HG03469 (cell line): Measurements from ENCODE around the gene GSTCD.
"Not testable (repeated sequence)": the region's sequence is repeated elsewhere in the genome, so short reads cannot be mapped to it uniquely, and the experiment has no call there.

Experiments used
- ATAC-seq: cut with Tn5 transposase; IDR thresholded peaks from one replicate; pipeline ENCODE4 v1.9.1; 2021; ENCODE audit warnings: mild to moderate bottlenecking, moderate library complexity, moderate number of reproducible peaks; ENCODE audit not compliant: unreplicated experiment

Gene GSTCD

GRCh38 chr4:105797225-105797624 is 88.6 kb downstream of the GSTCD start:
- no peak for ATAC-seq

DNA sequence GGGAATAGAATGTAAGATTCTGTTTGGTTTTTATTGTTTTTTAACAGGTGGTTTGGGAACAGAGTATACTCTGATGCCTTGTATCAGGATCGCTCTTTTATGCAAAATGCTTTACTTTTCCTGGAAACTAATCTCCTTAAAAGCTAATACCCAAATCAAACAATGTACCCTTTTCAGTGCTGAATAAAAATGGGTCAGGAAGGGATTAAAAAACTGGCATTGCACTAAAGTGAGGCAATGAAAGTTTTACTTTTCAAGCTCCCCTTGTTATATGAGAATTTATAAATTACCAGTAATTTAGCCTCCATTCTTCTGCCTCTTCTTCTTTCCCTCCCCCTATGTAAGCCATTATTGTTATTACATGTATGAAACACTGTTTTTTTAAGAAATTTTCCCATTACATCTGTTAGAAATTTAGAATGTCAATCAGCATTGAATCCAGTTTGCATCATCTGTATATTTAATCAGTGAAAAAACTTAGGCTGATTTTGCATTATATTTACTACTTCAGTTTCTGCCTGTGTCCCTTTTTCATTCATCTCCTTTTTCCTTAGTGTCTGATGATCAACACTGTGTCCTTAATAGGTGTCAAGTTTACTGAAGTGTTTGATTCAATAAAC is 97.0 kb downstream of the GSTCD start:
- no peak for ATAC-seq

GRCh38 chr4:105807496-105807895 is 98.9 kb downstream of the GSTCD start:
- ATAC-seq: no peak

- no peak for ATAC-seq
Measured at GRCh38 chr4:105808030-105808749, 99.6 kb downstream of the GSTCD start.

DNA sequence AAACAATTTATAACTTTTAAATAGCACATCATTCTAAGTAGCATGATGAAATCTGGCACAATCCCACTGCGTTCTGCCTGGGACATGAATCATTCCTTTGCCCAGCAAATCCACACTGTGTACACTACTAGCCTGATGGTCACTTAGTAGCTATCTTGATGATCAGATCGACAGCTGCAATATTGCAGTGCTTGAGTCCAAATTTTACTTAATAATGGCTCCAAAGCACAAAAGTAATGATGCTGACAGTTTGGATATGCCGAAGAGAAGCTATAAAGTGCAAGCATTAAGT is 100.1 kb downstream of the GSTCD start:
- no peak for ATAC-seq

DNA sequence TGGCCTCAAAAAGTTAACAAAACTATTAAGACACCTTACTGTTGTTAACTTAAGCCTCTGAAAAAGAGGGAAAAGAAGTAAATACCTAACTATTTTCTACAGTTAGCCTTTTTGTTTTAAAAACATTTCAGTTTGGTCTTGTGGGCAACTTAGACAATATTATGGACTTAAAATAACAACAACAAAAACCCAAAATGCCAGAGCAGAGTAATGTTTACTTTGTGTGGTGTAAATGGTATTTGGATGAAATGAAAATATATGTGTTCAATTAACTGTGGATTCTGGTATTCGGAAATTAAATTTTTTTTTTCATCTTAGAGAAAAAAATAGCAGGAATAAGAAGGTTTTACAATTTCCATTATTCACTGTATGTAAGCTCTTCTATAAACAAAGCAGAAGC is 107.1 kb downstream of the GSTCD start:
- no peak for ATAC-seq

DNA sequence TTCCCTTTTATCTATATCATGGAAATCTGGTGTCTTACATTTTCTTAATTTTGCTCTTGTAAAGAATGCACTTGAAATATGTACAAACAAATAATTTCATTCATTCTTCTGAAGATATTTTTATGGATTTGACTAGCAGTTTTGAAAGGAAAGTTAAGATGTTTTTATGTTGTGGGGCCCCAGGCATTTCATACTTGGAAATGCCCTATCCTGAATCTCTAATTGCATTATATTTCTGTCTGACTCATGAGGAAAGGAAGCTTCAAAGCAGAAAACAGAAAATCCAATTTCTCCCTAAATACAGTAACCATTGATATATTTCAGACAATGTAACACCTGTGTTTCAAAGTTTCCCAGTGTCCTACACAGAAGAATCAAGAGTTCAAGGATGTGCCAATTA is 113.5 kb downstream of the GSTCD start:
- ATAC-seq: no peak

- no peak for ATAC-seq
Measured at GRCh38 chr4:105828074-105828473, 119.5 kb downstream of the GSTCD start.

GRCh38 chr4:105831189-105831588 is 122.6 kb downstream of the GSTCD start:
- ATAC-seq: no peak

- ATAC-seq: no peak
Measured at GRCh38 chr4:105835177-105835576, 126.6 kb downstream of the GSTCD start.

DNA sequence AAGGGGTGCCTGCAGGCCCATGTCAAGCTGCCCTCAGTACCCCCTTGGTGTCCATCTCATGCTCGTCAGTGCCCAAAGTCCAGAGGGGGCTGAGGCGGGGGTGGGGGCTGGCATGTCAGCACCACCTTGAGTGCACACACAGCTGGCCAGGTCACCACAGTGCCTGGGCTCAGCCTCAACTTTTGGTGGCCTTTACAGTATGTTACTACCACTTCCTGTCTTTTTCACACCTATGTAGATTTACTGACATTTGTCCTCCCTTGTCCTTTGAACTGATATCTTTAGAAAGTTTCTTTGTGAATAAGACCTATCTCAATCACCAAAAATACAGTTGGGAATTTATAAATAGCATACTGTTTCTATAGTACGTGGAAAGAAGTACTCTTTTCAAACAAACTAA is 128.0 kb downstream of the GSTCD start:
- ATAC-seq: no peak

- ATAC-seq: no peak
Measured at GRCh38 chr4:105837037-105837436, 128.5 kb downstream of the GSTCD start.

- ATAC-seq: no peak
Measured at GRCh38 chr4:105838082-105838481, 129.5 kb downstream of the GSTCD start.

DNA sequence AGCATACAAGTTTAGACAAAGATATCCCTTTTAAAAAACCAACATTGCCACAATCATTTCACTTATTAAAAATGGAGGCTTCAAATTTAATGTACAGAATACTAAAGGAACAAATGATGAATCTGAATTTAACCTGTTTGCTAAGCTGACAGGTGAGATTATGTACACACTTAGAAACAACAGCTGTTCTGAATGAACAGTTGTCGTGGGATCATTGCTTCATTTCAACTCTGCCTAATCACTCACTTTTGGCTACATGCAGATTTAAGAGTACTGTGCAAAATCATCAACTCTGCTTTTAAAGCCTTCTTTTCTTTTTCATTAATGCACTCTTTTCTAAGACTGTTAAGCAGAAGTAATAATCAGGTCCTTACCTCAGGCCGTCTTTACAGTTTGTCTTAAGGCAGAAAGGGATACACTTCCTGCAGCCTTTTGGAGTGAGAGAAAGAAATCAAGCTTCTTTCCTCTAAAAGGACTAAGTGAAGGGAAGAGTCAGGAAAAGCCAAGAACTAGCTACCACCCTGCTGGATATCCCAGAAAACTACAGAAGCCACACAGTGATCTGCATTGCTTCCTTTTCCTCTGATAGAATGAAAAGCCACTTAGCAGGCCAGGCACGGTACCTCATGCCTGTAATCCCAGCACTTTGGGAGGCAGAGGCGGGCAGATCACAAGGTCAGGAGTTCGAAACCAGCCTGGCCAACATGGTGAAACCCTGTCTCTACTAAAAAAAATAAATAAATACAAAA is 132.0 kb downstream of the GSTCD start:
- no peak for ATAC-seq

DNA sequence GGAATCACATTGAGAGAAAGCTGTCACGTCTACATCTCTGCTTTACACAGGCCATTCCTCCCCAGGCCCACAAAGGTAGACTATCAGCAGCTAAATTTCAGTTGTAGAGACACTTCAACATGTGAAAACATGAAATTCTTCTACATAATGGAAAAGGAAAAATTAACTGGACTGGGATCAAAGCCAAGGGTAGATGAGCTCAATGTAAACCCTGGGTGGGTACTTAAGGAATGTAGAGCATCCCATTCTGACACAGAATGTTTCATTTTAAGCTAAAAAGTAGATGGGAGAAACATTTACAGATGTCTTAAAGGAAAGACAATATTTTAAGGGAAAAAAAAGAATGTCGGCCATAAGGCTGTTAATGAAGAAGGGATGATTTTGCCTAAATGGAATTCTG is 135.4 kb downstream of the GSTCD start:
- ATAC-seq: no peak

GRCh38 chr4:105845559-105845958 is 137.0 kb downstream of the GSTCD start:
- no peak for ATAC-seq

- not testable (repeated sequence) for ATAC-seq
Measured at GRCh38 chr4:105848359-105848758, 139.8 kb downstream of the GSTCD start.

DNA sequence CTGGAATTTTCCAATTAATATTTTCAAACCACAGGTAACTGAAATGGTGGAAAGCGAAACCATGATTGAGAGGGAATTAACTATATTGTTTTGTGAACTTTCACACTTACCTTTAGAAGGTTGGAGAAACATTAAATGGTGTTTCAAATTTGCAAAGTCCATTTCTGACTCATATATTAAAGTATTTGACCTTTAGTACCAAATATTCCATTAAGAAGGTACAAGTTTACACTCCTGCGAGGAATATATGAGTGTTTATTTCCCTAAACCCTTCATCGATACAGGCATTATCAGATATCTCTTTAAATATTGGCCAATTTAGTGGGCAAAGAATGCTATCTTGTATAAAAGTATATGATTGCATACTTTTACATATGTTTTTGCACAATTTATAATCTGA is 142.6 kb downstream of the GSTCD start:
- ATAC-seq: no peak

GRCh38 chr4:105852230-105852629 is 143.6 kb downstream of the GSTCD start:
- not testable (repeated sequence) for ATAC-seq

DNA sequence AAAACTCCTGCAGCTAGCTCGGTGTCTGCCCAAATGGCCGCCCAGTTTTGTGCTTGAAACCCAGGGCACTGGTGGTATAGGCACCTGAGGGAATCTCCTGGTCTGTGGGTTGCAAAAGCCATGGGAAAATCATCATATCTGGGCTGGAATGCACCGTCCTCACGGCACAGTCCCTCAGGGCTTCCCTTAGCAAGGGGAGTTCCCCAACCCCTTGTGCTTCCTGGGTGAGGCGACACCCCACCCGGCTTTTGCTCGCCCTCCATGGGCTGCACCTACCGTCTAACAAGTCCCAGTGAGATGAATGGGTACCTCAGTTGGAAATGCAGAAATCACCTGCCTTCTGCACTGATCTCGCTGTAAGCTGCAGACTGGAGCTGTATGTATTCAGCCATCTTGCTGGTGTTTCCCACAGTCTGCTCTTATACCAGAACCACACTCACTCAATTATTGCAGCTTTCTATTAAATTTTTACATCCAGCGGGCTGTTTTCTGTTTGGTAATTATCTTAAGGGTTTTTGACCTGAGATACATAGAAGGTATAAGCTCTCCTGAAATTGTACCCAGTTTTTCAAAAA is 150.0 kb downstream of the GSTCD start:
- no peak for ATAC-seq

DNA sequence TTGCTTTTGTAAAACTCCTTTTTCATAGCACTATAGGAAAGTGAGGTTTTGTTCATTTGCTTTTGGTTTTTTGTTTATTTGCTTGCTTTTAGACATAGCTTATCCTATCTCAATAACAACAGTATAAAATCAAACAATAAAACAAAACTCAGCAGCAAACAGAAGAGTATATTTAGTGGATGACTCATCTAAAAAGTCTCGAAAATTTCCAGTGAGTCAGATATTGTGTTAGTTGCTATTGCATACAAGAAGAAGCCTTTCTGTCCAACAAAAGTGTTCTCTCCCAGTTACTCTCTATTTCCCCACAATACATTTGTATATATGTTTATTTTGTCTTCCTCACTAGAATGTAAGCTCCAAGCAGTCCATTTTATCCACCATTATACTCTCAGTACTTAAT is 150.6 kb downstream of the GSTCD start:
- ATAC-seq: no peak

GRCh38 chr4:105870963-105871362 is 162.4 kb downstream of the GSTCD start:
- ATAC-seq: no peak
